Neural progenitor cell (in vitro differentiated cells): ENCODE data around the gene HECTD4. TPM values are rescaled to one million over a fixed set of nuclear protein-coding genes. Genes with fewer than 3 reads are reported as not detected.

Experiments used
- DNase-seq: peaks from one replicate; pipeline ENCODE4 v3.0.0-alpha.2; 2016; ENCODE audit warnings: low spot score
- H2AFZ ChIP-seq: fragments of 200-600 bp; sonication (generic); replicated peaks from 2 replicates; pipeline ENCODE4 v1.6.1; 2016; ENCODE audit warnings: antibody characterized with exemption
- H3F3A ChIP-seq: fragments of 200-600 bp; sonication (generic); 2 replicates; pipeline ENCODE4 v1.6.1; 2016; ENCODE audit warnings: antibody characterized with exemption, low read depth
- H3K27ac ChIP-seq: fragments of 200-600 bp; sonication (generic); 2 replicates; pipeline ENCODE4 v1.5.1; 2016; ENCODE audit warnings: mild to moderate bottlenecking
- H3K27me3 ChIP-seq: fragments of 200-600 bp; sonication (generic); 2 replicates; pipeline ENCODE4 v1.6.1; 2016; ENCODE audit warnings: mild to moderate bottlenecking, moderate library complexity
- H3K36me3 ChIP-seq: fragments of 200-600 bp; sonication (generic); 2 replicates; pipeline ENCODE4 v1.5.1; 2016
- H3K4me1 ChIP-seq: fragments of 200-600 bp; sonication (generic); 2 replicates; pipeline ENCODE4 v1.6.1; 2016; ENCODE audit warnings: mixed run types
- H3K4me2 ChIP-seq: fragments of 200-600 bp; sonication (generic); 2 replicates; pipeline ENCODE4 v1.6.1; 2016
- H3K4me3 ChIP-seq: fragments of 200-600 bp; sonication (generic); 2 replicates; pipeline ENCODE4 v1.5.1; 2016
- H3K79me2 ChIP-seq: fragments of 200-600 bp; sonication (generic); 2 replicates; pipeline ENCODE4 v1.6.1; 2016; ENCODE audit warnings: low read depth
- H3K9ac ChIP-seq: fragments of 200-600 bp; sonication (generic); 2 replicates; pipeline ENCODE4 v1.6.1; 2016
- H3K9me3 ChIP-seq: fragments of 200-600 bp; sonication (generic); 2 replicates; pipeline ENCODE4 v1.5.1; 2016; ENCODE audit warnings: low read depth
- H4K20me1 ChIP-seq: fragments of 200-600 bp; sonication (generic); 2 replicates; pipeline ENCODE4 v1.6.1; 2016; ENCODE audit warnings: low read depth
- H3K27ac Mint-ChIP-seq: 3 replicates; pipeline ENCODE4 v1.8.0; 2021; ENCODE audit warnings: mixed read lengths
- H3K27me3 Mint-ChIP-seq: 2 replicates; pipeline ENCODE4 v1.8.0; 2022; ENCODE audit warnings: low read depth, mild to moderate bottlenecking, inconsistent platforms, moderate library complexity, mixed read lengths; ENCODE audit not compliant: insufficient read depth
- H3K36me3 Mint-ChIP-seq: 3 replicates; pipeline ENCODE4 v1.8.0; 2021; ENCODE audit warnings: mixed read lengths
- H3K4me1 Mint-ChIP-seq: 3 replicates; pipeline ENCODE4 v1.8.0; 2021; ENCODE audit warnings: mixed read lengths
- H3K4me3 Mint-ChIP-seq: 3 replicates; pipeline ENCODE4 v1.8.0; 2021; ENCODE audit warnings: mild to moderate bottlenecking, moderate library complexity, mixed read lengths
- H3K9me3 Mint-ChIP-seq: 3 replicates; pipeline ENCODE4 v1.8.0; 2020; ENCODE audit warnings: mixed read lengths
- EZH2 ChIP-seq: fragments of 200-600 bp; sonication (generic); IDR thresholded peaks from 2 replicates; pipeline ENCODE4 v1.6.1; 2017; ENCODE audit warnings: antibody characterized with exemption, mild to moderate bottlenecking, moderate library complexity
- EZH2phosphoT487 ChIP-seq: fragments of 200-600 bp; sonication (generic); IDR thresholded peaks from 2 replicates; pipeline ENCODE4 v1.6.1; 2017; ENCODE audit warnings: antibody characterized with exemption
- total RNA-seq: library from RNA; depleted of rRNA; stranded (reverse); fragments of >200 nt; gene quantifications from 2 replicates; pipeline ENCODE4 v1.2.3, GENCODE V29; 2015; ENCODE audit warnings: low replicate concordance
- TF ChIP-seq, protein P1 (sequence below): fragments of 200-600 bp; sonication (generic); IDR thresholded peaks from 2 replicates; pipeline ENCODE4 v1.5.1; 2017; ENCODE audit warnings: antibody characterized with exemption, mild to moderate bottlenecking

Gene HECTD4
- total RNA-seq, 1 donor from 2014 or later = 11.0 TPM

GRCh38 chr12:112165624-112166023 lies 216.6 kb downstream of the HECTD4 start:
- no peak overlapping the region for H3K27ac Mint-ChIP-seq
- no peaks in the 10 kb centered on the region for H3K36me3 ChIP-seq
- H3K9ac ChIP-seq = no peak overlapping the region

DNA sequence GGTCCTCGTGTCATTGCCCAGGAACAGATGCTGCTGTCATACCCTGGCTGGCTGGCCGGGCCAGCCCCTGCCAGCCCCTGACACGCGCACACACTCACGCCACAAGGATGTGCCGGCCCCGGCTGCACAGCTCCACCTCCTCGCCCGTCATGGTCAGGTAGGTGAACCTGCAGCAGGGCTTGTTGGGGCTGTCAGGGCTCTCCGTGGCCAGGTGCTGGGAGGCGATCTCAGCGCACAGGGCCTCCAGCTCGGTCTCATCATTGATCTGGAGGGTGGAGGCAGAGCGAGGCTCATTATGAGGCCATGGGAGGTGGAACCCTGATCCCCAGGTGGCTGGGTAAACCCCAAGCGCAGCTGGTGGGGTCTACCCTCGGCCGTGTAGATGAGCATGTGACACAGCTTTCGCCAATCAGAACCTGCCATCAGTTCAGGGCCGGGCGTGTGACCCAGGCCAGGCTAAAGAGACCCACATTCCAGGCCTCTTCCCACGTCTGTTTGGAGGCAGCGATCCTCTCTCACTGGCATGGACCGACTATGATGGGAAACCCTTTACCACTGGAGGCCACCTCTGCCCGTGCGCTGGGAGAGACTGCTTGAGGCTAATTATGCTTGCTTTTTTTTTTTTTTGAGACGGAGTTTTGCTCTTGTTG lies 218.1 kb downstream of the HECTD4 start:
- no peak overlapping the region for H3K4me2 ChIP-seq

More at GRCh38 chr12:112165624-112166023, 216.6 kb downstream of the HECTD4 start:
- Histone ChIP-seq H3K79me2 (no peaks in the 10 kb centered on the region), H4K20me1 (no peaks in the 10 kb centered on the region), H3K4me2 (no peak overlapping the region), H3K27me3 (no peaks in the 10 kb centered on the region), H3K27ac (no peak overlapping the region), H3F3A (no peaks in the 10 kb centered on the region), H2AFZ (no peak overlapping the region), H3K4me3 (no peak overlapping the region), H3K9me3 (no peaks in the 10 kb centered on the region), H3K4me1 (no peaks in the 10 kb centered on the region)
- peaks cover 19% of the 10 kb centered on the region for H3K36me3 Mint-ChIP-seq
- H3K4me1 Mint-ChIP-seq = no peaks in the 10 kb centered on the region
- H3K27me3 Mint-ChIP-seq = peaks cover 3% of the 10 kb centered on the region
- no peak overlapping the region for H3K4me3 Mint-ChIP-seq
- TF ChIP-seq EZH2 (no peak), EZH2phosphoT487 (no peak)
- TF ChIP-seq, protein P1, sequence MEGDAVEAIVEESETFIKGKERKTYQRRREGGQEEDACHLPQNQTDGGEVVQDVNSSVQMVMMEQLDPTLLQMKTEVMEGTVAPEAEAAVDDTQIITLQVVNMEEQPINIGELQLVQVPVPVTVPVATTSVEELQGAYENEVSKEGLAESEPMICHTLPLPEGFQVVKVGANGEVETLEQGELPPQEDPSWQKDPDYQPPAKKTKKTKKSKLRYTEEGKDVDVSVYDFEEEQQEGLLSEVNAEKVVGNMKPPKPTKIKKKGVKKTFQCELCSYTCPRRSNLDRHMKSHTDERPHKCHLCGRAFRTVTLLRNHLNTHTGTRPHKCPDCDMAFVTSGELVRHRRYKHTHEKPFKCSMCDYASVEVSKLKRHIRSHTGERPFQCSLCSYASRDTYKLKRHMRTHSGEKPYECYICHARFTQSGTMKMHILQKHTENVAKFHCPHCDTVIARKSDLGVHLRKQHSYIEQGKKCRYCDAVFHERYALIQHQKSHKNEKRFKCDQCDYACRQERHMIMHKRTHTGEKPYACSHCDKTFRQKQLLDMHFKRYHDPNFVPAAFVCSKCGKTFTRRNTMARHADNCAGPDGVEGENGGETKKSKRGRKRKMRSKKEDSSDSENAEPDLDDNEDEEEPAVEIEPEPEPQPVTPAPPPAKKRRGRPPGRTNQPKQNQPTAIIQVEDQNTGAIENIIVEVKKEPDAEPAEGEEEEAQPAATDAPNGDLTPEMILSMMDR = no peak
- H3K9me3 Mint-ChIP-seq = no peaks in the 10 kb centered on the region
- DNase-seq = no peak

GRCh38 chr12:112163471-112163991 lies 218.7 kb downstream of the HECTD4 start:
- no peak overlapping the region for H2AFZ ChIP-seq
- no peak for DNase-seq
- H3K79me2 ChIP-seq = no peaks in the 10 kb centered on the region
- Mint-ChIP-seq H3K4me1 (no peaks in the 10 kb centered on the region), H3K36me3 (peaks cover 30% of the 10 kb centered on the region), H3K27ac (no peak overlapping the region), H3K4me3 (no peak overlapping the region), H3K27me3 (no peaks in the 10 kb centered on the region), H3K9me3 (peaks cover 5% of the 10 kb centered on the region)
- H3K27ac ChIP-seq = no peak overlapping the region
- H3K36me3 ChIP-seq = no peaks in the 10 kb centered on the region
- no peak overlapping the region for H3K4me2 ChIP-seq
- no peaks in the 10 kb centered on the region for H3K4me1 ChIP-seq
- no peaks in the 10 kb centered on the region for H3K27me3 ChIP-seq
- H3F3A ChIP-seq = no peaks in the 10 kb centered on the region
- H3K9ac ChIP-seq = no peak overlapping the region
- no peaks in the 10 kb centered on the region for H4K20me1 ChIP-seq
- H3K4me3 ChIP-seq = no peak overlapping the region
- H3K9me3 ChIP-seq = no peaks in the 10 kb centered on the region
- TF ChIP-seq, protein P1 = no peak
- TF ChIP-seq EZH2 (no peak), EZH2phosphoT487 (no peak)

More for the DNA sequence above, 218.1 kb downstream of the HECTD4 start:
- Histone ChIP-seq H3K27ac (no peak overlapping the region), H4K20me1 (no peaks in the 10 kb centered on the region), H3F3A (no peaks in the 10 kb centered on the region), H3K79me2 (no peaks in the 10 kb centered on the region), H3K9ac (no peak overlapping the region), H3K9me3 (no peaks in the 10 kb centered on the region), H3K4me3 (no peak overlapping the region), H2AFZ (no peak overlapping the region), H3K4me1 (no peaks in the 10 kb centered on the region), H3K27me3 (no peaks in the 10 kb centered on the region), H3K36me3 (no peaks in the 10 kb centered on the region)
- no peak for TF ChIP-seq EZH2
- TF ChIP-seq, protein P1 = no peak
- no peak for TF ChIP-seq EZH2phosphoT487
- no peak overlapping the region for H3K4me3 Mint-ChIP-seq
- DNase-seq = no peak
- H3K27me3 Mint-ChIP-seq = no peaks in the 10 kb centered on the region
- H3K9me3 Mint-ChIP-seq = peaks cover 3% of the 10 kb centered on the region
- H3K36me3 Mint-ChIP-seq = peaks cover 28% of the 10 kb centered on the region
- no peaks in the 10 kb centered on the region for H3K4me1 Mint-ChIP-seq
- no peak overlapping the region for H3K27ac Mint-ChIP-seq
